Choroid plexus epithelial cell (primary cell): ENCODE measurements around the gene SLC16A3.

Experiments used
- DNase-seq: peaks from one replicate; pipeline ENCODE4 v3.0.0-alpha.2; 2010; ENCODE audit warnings: low read depth
- H3K4me3 ChIP-seq: 2 replicates; pipeline ENCODE4 v1.5.1; 2011; ENCODE audit warnings: low read depth, mild to moderate bottlenecking, control low read depth, low read length, moderate library complexity
- TF ChIP-seq, protein P1 (sequence below): conservative IDR thresholded peaks from 2 replicates; pipeline ENCODE4 v1.5.1; 2011; ENCODE audit warnings: low read depth, mild to moderate bottlenecking, control low read depth, inconsistent platforms, low read length, moderate library complexity

Gene SLC16A3

DNA sequence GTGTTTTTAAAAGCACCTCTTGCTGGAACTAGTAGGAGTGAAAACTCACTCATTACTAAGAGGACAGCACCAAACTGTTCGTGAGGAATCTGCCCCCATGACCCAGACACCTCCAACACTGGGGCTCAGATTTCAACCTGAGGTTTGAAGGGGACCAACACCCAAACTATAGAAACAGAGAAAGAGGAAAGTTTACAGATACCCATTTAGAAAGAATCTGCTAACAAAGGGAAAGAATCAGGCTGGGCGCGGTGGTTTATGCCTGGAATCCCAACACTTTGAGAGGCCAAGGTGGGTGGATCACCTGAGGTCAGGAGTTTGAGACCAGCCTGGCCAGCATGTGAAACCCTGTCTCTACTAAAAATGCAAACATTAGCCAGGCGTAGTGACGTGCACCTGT is 48.1 kb downstream of the SLC16A3 start:
- TF ChIP-seq, protein P1, sequence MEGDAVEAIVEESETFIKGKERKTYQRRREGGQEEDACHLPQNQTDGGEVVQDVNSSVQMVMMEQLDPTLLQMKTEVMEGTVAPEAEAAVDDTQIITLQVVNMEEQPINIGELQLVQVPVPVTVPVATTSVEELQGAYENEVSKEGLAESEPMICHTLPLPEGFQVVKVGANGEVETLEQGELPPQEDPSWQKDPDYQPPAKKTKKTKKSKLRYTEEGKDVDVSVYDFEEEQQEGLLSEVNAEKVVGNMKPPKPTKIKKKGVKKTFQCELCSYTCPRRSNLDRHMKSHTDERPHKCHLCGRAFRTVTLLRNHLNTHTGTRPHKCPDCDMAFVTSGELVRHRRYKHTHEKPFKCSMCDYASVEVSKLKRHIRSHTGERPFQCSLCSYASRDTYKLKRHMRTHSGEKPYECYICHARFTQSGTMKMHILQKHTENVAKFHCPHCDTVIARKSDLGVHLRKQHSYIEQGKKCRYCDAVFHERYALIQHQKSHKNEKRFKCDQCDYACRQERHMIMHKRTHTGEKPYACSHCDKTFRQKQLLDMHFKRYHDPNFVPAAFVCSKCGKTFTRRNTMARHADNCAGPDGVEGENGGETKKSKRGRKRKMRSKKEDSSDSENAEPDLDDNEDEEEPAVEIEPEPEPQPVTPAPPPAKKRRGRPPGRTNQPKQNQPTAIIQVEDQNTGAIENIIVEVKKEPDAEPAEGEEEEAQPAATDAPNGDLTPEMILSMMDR = no peak

DNA sequence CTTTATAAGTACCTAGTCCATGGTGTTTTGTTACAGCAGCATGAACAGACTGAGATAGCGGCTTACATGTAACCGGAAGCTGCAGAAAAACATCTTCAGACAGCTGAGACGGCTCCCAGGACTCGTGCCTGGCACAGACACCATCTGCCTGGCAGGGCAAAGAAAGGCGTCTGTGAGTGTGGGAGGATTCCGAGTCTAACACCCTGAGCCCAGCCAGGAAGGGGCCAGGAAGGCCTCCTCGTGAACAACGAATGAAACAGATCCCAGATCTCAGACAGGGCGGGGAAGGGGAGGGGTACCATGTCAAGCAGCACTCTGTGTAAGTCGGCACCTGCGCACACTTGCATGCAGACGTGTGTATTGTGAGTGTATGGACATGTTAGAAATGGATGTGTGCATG is 49.0 kb downstream of the SLC16A3 start:
- TF ChIP-seq, protein P1 = no peak
- H3K4me3 ChIP-seq = no peak overlapping the region
- no peak for DNase-seq

More for the DNA sequence above, 48.1 kb downstream of the SLC16A3 start:
- DNase-seq = no peak
- no peak overlapping the region for H3K4me3 ChIP-seq

DNA sequence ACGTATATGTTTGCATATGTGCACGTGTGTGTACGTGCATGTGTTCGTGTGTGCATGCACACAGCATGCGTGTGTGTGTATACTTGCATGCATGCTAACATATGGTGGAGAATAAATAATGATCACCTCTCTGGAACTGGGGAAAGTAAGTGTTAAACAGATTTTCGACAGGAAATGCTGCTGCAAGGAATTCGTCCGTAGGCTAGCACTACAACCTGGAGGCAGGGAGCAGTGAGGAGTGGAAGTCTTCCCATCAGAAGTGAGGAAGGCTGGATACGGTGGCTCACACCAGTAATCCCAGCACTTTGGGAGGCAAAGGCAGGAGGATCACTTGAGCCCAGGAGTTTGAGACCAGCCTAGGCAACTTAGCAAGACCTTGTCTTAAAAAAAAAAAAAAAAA is 49.5 kb downstream of the SLC16A3 start:
- no peak for DNase-seq
- no peak overlapping the region for H3K4me3 ChIP-seq
- TF ChIP-seq, protein P1 = no peak

DNA sequence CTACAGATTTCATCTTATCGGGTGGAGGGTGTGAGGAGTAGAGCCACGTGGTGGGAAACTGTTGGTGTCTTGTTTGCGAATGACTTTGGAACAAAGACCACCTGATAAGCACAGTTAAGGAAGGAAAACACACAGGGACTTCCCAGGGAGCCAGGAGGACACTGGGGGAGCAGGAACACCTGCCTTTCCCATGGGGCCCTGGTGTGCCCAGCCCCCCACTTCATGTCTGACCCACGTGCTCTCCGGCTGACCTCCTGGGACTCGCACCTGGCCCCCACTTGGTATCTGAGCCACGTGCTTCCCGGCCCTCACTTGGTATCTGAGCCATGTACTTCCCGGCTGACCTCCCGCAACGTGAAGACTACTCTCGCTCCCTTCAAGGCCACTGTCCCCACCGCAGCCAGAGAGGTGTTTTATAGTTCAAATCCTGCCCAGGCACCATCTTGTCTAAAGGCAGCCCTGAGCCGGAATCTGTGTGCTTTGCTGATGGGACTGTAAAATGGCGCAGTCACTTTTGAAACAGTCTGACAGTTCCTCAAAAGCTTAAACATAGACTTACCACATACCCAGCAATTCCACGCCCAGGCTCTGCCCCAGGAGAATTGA is 50.0 kb downstream of the SLC16A3 start:
- H3K4me3 ChIP-seq = no peak overlapping the region
- TF ChIP-seq, protein P1 = no peak
- DNase-seq = no peak

DNA sequence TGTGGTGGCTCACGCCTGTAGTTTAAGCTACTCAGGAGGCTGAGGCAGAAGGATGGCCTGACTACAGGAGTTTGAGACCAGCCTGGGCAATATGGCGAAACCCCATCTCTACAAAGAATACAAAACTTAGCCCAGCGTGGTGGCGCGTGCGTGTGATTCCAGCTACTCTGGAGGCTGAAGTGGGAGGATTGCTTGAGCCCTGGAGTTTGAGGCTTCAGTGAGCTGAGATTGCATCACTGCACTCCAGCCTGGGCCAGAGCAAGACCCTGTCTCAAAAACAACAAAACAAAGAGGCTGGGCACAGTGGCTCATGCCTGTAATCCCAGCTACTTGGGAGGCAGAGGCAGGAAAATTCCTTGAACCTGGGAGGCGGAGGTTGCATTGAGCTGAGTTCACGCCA is 51.7 kb downstream of the SLC16A3 start:
- H3K4me3 ChIP-seq = no peak overlapping the region
- TF ChIP-seq, protein P1 = no peak
- no peak for DNase-seq

DNA sequence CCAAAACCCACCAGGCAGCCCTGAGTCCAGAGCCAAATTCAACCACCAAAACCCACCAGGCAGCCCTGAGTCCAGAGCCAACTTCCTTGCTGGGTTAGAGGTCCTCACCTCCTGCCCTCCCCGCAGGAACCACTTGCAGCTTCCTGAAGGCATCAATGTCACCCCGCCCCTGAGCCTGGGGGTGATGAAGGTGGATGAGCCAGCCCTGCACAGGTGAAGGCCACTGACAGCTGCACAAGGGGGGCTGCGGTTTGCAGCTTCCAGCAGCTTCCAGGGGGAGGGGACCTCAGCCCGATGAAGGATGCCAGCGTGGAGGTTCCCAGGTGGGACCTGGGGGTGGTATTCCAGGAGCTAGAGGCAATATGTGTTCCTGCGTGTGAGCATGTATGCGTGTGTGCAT is 52.2 kb downstream of the SLC16A3 start:
- DNase-seq = no peak
- TF ChIP-seq, protein P1 = no peak
- no peak overlapping the region for H3K4me3 ChIP-seq

DNA sequence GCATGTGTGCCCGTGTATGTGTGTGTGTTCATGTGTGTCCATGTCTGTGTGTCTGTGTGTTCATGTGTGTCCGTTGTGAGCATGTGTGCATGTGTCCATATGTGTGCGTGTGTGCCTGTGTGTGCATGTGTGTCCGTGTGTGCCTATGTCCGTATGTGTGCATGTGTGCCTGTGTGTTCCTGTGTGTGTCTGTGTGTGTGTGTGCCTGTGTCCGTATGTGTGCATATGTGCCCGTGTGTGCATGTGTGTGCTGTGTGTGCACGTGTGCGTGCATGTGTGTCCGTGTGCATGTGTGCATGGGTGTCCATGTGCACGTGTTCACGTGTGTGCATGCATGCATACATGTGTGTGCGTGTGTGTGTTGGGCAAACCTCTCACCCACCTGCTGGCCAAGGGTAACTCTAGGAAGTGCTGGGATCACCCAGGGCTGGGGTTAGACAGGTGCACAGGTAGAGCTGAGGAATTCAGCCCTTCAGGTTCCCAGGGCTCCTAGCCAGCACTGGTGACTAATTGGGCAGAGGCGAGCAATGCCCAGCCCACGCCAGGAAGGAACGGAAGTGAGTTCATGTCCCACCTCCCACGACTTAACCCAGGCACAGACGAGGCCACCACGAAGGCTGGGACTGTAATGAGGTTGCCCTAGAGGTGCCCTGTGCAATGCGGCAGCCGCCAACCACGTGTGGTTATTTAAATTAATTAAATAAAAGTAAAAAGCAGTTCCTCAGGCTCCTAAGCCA is 52.8 kb downstream of the SLC16A3 start:
- TF ChIP-seq, protein P1 = no peak
- no peak overlapping the region for H3K4me3 ChIP-seq
- no peak for DNase-seq
